ENCODE results near the gene SLIT3.
"Not testable (repeated sequence)": the region's sequence is repeated elsewhere in the genome, so short reads cannot be mapped to it uniquely, and the experiment has no call there.

SLIT3 gene

DNA sequence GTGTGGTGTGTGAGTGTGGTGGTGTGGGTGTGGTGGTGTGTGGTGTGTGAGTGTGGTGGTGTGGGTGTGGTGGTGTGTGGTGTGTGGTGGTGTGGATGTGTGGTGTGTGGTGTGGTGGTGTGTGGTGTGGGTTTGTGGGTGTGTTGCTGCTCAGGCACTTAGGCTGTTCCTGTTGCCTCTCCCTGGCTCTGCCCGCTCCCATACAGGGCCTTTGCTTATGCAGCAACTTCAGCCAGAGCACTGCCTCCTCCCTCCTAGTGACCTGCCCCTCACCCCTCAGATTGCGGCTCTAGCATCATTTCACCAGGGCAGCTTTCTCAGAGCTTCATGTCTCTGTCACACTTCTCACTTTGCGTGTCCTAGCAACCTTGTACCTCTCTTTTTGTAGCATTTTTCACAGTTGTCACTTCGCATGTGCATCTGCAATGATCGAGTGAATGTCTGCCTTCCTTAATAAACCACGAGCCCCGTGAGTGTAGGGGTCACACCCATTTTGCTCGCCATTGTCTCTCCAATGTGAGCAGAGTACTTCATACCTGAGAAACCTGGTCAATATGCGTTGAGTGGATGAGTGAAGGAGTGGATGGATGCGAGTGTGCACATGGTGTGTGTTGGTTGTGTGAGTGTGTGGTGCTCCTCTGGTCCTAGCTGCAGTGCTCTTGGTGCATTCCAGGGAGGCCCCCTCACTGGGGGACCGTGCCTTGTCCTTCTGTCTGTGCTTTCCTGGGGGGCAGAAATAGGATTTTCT is 553.9 kb downstream of the SLIT3 start:
- H3K4me3 ChIP-seq (replicated peaks; ENCODE audit: low read depth, low read length), result no peak overlapping the region
- DNase-seq (ENCODE audit: low read depth), result no peak
- TF ChIP-seq, protein P1, sequence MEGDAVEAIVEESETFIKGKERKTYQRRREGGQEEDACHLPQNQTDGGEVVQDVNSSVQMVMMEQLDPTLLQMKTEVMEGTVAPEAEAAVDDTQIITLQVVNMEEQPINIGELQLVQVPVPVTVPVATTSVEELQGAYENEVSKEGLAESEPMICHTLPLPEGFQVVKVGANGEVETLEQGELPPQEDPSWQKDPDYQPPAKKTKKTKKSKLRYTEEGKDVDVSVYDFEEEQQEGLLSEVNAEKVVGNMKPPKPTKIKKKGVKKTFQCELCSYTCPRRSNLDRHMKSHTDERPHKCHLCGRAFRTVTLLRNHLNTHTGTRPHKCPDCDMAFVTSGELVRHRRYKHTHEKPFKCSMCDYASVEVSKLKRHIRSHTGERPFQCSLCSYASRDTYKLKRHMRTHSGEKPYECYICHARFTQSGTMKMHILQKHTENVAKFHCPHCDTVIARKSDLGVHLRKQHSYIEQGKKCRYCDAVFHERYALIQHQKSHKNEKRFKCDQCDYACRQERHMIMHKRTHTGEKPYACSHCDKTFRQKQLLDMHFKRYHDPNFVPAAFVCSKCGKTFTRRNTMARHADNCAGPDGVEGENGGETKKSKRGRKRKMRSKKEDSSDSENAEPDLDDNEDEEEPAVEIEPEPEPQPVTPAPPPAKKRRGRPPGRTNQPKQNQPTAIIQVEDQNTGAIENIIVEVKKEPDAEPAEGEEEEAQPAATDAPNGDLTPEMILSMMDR (IDR thresholded peaks at IDR 0.05; ENCODE audit: low read length, missing control alignments), result no peak

- DNase-seq (ENCODE audit: low read depth); H3K4me3 ChIP-seq (replicated peaks; ENCODE audit: low read depth, low read length): not testable (repeated sequence)
Observed at GRCh38 chr5:168746126-168746892, 554.6 kb downstream of the SLIT3 start.

DNA sequence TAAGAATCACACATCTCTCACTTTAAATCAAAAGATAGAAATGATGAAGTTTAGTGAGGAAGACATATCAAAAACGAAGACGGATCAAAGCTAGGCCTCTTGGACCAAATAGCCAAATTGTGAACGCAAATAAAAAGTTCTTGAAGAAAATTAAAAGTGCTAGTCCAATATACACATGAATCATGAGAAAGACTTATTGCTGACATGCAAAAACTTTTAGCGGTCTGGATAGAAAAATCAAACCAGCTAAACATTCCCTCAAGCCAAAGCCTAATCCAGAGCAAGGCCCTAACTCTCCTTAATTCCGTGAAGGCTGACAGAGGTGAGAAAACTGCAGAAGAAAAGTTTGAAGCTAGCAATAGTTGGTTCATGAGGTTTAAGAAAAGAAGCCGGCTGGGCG is 557.3 kb downstream of the SLIT3 start:
- no peak overlapping the region for H3K4me3 ChIP-seq (replicated peaks; ENCODE audit: low read depth, low read length)
- TF ChIP-seq, protein P1 (IDR thresholded peaks at IDR 0.05; ENCODE audit: low read length, missing control alignments), result no peak
- DNase-seq (ENCODE audit: low read depth), result no peak

DNA sequence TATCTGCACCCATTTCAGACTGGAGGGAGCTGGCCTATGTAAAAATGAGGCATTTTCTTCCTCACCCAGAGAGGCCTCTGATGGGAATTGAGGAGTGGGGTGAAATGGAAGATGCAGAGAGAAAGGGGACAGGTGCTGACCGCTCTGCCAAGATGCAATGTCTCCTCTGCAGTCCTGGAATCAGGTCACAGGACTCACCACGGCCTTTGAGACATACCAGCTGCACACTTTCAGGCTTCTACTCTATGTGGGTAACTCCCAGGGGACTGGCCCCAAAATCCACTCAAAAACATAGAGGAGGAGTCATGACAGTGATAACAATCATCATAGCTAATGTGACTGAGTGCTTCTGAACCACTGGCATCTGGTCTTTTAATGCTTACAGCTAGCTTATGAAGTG is 558.6 kb downstream of the SLIT3 start:
- H3K4me3 ChIP-seq (replicated peaks; ENCODE audit: low read depth, low read length); DNase-seq (ENCODE audit: low read depth): not testable (repeated sequence)

GRCh38 chr5:168740811-168741213 is 560.1 kb downstream of the SLIT3 start:
- TF ChIP-seq, protein P1 (IDR thresholded peaks at IDR 0.05; ENCODE audit: low read length, missing control alignments), result no peak
- no peak overlapping the region for H3K4me3 ChIP-seq (replicated peaks; ENCODE audit: low read depth, low read length)
- no peak for DNase-seq (ENCODE audit: low read depth)

DNA sequence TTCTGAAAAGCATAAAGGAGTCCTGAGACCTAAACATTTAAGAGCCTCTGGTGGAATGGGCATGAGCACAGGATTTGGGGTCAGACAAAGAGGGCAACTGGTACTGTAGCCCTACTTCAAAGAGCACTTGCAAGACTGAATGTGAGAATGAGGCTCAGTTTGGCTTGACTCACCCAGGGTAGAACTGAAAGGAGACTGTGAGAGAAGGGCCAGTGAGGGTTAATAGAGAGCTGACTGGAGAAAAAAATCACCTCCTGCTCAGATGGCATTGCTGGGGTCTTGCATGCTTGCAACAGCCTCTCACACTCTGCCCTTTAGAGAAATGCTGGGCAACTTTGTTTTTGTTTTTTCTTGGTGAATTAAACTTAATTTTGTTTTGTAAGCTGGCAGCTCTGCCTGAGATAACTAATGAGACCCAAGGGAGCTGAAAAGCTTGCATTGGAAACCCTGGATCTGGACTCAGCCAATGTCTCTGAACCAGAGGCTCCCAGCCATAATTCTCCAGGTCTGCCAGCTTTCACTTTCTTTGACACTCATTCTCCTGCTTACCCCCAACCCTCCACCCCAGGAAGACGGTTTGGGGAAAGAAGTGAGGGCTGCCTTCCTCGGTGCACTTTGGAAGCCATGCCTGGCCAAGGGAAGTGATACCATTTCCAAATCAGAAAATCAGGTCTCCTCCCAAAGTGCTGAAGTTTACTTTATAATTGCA is 560.7 kb downstream of the SLIT3 start:
- H3K4me3 ChIP-seq (replicated peaks; ENCODE audit: low read depth, low read length), result no peak overlapping the region
- TF ChIP-seq, protein P1 (IDR thresholded peaks at IDR 0.05; ENCODE audit: low read length, missing control alignments), result no peak
- DNase-seq (ENCODE audit: low read depth), result no peak

- no peak overlapping the region for H3K4me3 ChIP-seq (replicated peaks; ENCODE audit: low read depth, low read length)
- TF ChIP-seq, protein P1 (IDR thresholded peaks at IDR 0.05; ENCODE audit: low read length, missing control alignments), result no peak
- DNase-seq (ENCODE audit: low read depth), result no peak
Observed at GRCh38 chr5:168737066-168737465, 563.9 kb downstream of the SLIT3 start.

Data from fibroblast of pulmonary artery (primary cell).